ACHN (cell line): ENCODE measurements around the gene FOXL3.
"Not testable (repeated sequence)": the region's sequence is repeated elsewhere in the genome, so short reads cannot be mapped to it uniquely, and the experiment has no call there.

Source experiments
- DNase-seq: peaks from one replicate; pipeline ENCODE4 v3.0.0-alpha.2; 2015
- in situ Hi-C: cut with HindIII; loops from 2 replicates; pipeline ENCODE4 v1.10.0; 2017; ENCODE audit warnings: low sequenced_read_pairs, low pct_ligation_motif_present, low pct_unique_long_range_greater_than_20kb

Gene FOXL3

GRCh38 chr7:253581-254336 lies 36.2 kb upstream of the FOXL3 start:
- DNase-seq = no peak
- in situ Hi-C loops = no loop called here

- in situ Hi-C loops = no loop called here
- DNase-seq = no peak
Observed at GRCh38 chr7:254337-255037, 35.5 kb upstream of the FOXL3 start.

GRCh38 chr7:255038-255435 lies 34.9 kb upstream of the FOXL3 start:
- no peak for DNase-seq

GRCh38 chr7:255721-256361 lies 34.1 kb upstream of the FOXL3 start:
- in situ Hi-C loops = no loop called here
- no peak for DNase-seq

More at GRCh38 chr7:255038-255435, 34.9 kb upstream of the FOXL3 start:
- in situ Hi-C loops = no loop called here

GRCh38 chr7:256461-256940 lies 33.5 kb upstream of the FOXL3 start:
- DNase-seq = no peak
- in situ Hi-C loops = no loop called here

GRCh38 chr7:256981-257646 lies 32.9 kb upstream of the FOXL3 start:
- in situ Hi-C loops = no loop called here
- no peak for DNase-seq

GRCh38 chr7:257647-257992 lies 32.4 kb upstream of the FOXL3 start:
- in situ Hi-C loops = no loop called here
- DNase-seq = no peak

GRCh38 chr7:258476-259190 lies 31.3 kb upstream of the FOXL3 start:
- in situ Hi-C loops = no loop called here
- DNase-seq = no peak

- no peak for DNase-seq
- in situ Hi-C loops = no loop called here
Observed at GRCh38 chr7:259191-259505, 30.8 kb upstream of the FOXL3 start.

GRCh38 chr7:259751-260405 lies 30.1 kb upstream of the FOXL3 start:
- in situ Hi-C loops = no loop called here
- no peak for DNase-seq

- in situ Hi-C loops = no loop called here
- DNase-seq = no peak
Observed at GRCh38 chr7:260441-261281, 29.3 kb upstream of the FOXL3 start.

- DNase-seq = no peak
- in situ Hi-C loops = no loop called here
Observed at GRCh38 chr7:261341-262250, 28.4 kb upstream of the FOXL3 start.

- in situ Hi-C loops = no loop called here
- no peak for DNase-seq
Observed at GRCh38 chr7:262251-262572, 27.8 kb upstream of the FOXL3 start.

GRCh38 chr7:262631-263311 lies 27.2 kb upstream of the FOXL3 start:
- in situ Hi-C loops, DNase-seq: not testable (repeated sequence)

GRCh38 chr7:263483-264351 lies 26.3 kb upstream of the FOXL3 start:
- in situ Hi-C loops, DNase-seq: not testable (repeated sequence)
